ENCODE results near the gene CDKN2AIP. TPM values are rescaled to one million over a fixed set of nuclear protein-coding genes. Genes with fewer than 3 reads are reported as not detected.

Gene CDKN2AIP
- total and polyA plus RNA-seq, 4 donors, result 12.0 to 16.3 (median 13.8) TPM

GRCh38 chr4:183408796-183409195 is 35.6 kb upstream of the CDKN2AIP start:
- H3K36me3 ChIP-seq (ENCODE audit: control insufficient read depth in 1 of 2, insufficient read depth in 2 of 2, low read length in 1 of 2), result no peaks in the 10 kb centered on the region
- intact Hi-C loops (cut with DNase I), result loop anchor here in 1 of 2 donors (10.0 kb wide), 1 partner anchor 474 kb away; no protein-coding TSS in a partner anchor
- ATAC-seq (ENCODE audit: low FRiP score) (no peak), DNase-seq (no peak)
- no peak overlapping the region for H3K27ac ChIP-seq (ENCODE audit: low read depth in 1 of 2, low read length in 2 of 2)
- WGBS, 2 donors, result 83 to 88% methylated on average over 8 of the region's 8 CpGs
- no peaks in the 10 kb centered on the region for H3K9me3 ChIP-seq (ENCODE audit: control insufficient read depth, low read length)
- H3K4me3 ChIP-seq (ENCODE audit: low read length in 2 of 2), result no peak overlapping the region
- H3K27me3 ChIP-seq (ENCODE audit: control insufficient read depth in 1 of 2, insufficient read depth in 2 of 2, low read length in 1 of 2), result no peaks in the 10 kb centered on the region
- H3K4me1 ChIP-seq (ENCODE audit: control insufficient read depth in 1 of 2, insufficient read depth in 2 of 2, low read length in 2 of 2), result no peaks in the 10 kb centered on the region

GRCh38 chr4:183409483-183409882 is 35.0 kb upstream of the CDKN2AIP start:
- intact Hi-C loops (cut with DNase I), result loop anchor here in 1 of 2 donors (10.0 kb wide), 1 partner anchor 475 kb away; no protein-coding TSS in a partner anchor
- Histone ChIP-seq H3K4me1 (ENCODE audit: control insufficient read depth in 1 of 2, insufficient read depth in 2 of 2, low read length in 2 of 2) (no peaks in the 10 kb centered on the region), H3K27me3 (ENCODE audit: control insufficient read depth in 1 of 2, insufficient read depth in 2 of 2, low read length in 1 of 2) (no peaks in the 10 kb centered on the region), H3K27ac (ENCODE audit: low read depth in 1 of 2, low read length in 2 of 2) (no peak overlapping the region), H3K36me3 (ENCODE audit: control insufficient read depth in 1 of 2, insufficient read depth in 2 of 2, low read length in 1 of 2) (no peaks in the 10 kb centered on the region), H3K4me3 (ENCODE audit: low read length in 2 of 2) (no peak overlapping the region), H3K9me3 (ENCODE audit: control insufficient read depth, low read length) (no peaks in the 10 kb centered on the region)
- DNase-seq, result no peak
- 81 to 92% methylated on average over 4 of the region's 4 CpGs for WGBS, 2 donors
- ATAC-seq (ENCODE audit: low FRiP score), result no peak

GRCh38 chr4:183409934-183410333 is 34.5 kb upstream of the CDKN2AIP start:
- intact Hi-C loops (cut with DNase I), result loop anchor here in 1 of 2 donors (10.0 kb wide), 1 partner anchor 475 kb away; no protein-coding TSS in a partner anchor
- Histone ChIP-seq H3K27me3 (ENCODE audit: control insufficient read depth in 1 of 2, insufficient read depth in 2 of 2, low read length in 1 of 2) (no peaks in the 10 kb centered on the region), H3K4me3 (ENCODE audit: low read length in 2 of 2) (no peak overlapping the region), H3K4me1 (ENCODE audit: control insufficient read depth in 1 of 2, insufficient read depth in 2 of 2, low read length in 2 of 2) (no peaks in the 10 kb centered on the region), H3K27ac (ENCODE audit: low read depth in 1 of 2, low read length in 2 of 2) (no peak overlapping the region), H3K36me3 (ENCODE audit: control insufficient read depth in 1 of 2, insufficient read depth in 2 of 2, low read length in 1 of 2) (no peaks in the 10 kb centered on the region), H3K9me3 (ENCODE audit: control insufficient read depth, low read length) (no peaks in the 10 kb centered on the region)
- DNase-seq (no peak), ATAC-seq (ENCODE audit: low FRiP score) (no peak)
- WGBS, 2 donors, result 79 to 85% methylated on average over 9 of the region's 9 CpGs

GRCh38 chr4:183411291-183411861 is 33.1 kb upstream of the CDKN2AIP start:
- no peak overlapping the region for H3K4me3 ChIP-seq (ENCODE audit: low read length in 2 of 2)
- 89 to 93% methylated on average over 11 of the region's 11 CpGs for WGBS, 2 donors
- no peaks in the 10 kb centered on the region for H3K9me3 ChIP-seq (ENCODE audit: control insufficient read depth, low read length)
- H3K4me1 ChIP-seq (ENCODE audit: control insufficient read depth in 1 of 2, insufficient read depth in 2 of 2, low read length in 2 of 2), result no peaks in the 10 kb centered on the region
- intact Hi-C loops (cut with DNase I), result no loop called here
- peak in 1 of 2 donors; percentile 1 for DNase-seq
- ATAC-seq (ENCODE audit: low FRiP score), result no peak
- no peaks in the 10 kb centered on the region for H3K36me3 ChIP-seq (ENCODE audit: control insufficient read depth in 1 of 2, insufficient read depth in 2 of 2, low read length in 1 of 2)
- no peak overlapping the region for H3K27ac ChIP-seq (ENCODE audit: low read depth in 1 of 2, low read length in 2 of 2)
- H3K27me3 ChIP-seq (ENCODE audit: control insufficient read depth in 1 of 2, insufficient read depth in 2 of 2, low read length in 1 of 2), result no peaks in the 10 kb centered on the region

- intact Hi-C loops (cut with DNase I), result no loop called here
- ATAC-seq (ENCODE audit: low FRiP score) (no peak), DNase-seq (no peak)
- no peak overlapping the region for H3K27ac ChIP-seq (ENCODE audit: low read depth in 1 of 2, low read length in 2 of 2)
- no peaks in the 10 kb centered on the region for H3K27me3 ChIP-seq (ENCODE audit: control insufficient read depth in 1 of 2, insufficient read depth in 2 of 2, low read length in 1 of 2)
- 80 to 86% methylated on average over 11 of the region's 11 CpGs for WGBS, 2 donors
- H3K36me3 ChIP-seq (ENCODE audit: control insufficient read depth in 1 of 2, insufficient read depth in 2 of 2, low read length in 1 of 2), result no peaks in the 10 kb centered on the region
- H3K4me1 ChIP-seq (ENCODE audit: control insufficient read depth in 1 of 2, insufficient read depth in 2 of 2, low read length in 2 of 2), result no peaks in the 10 kb centered on the region
- H3K4me3 ChIP-seq (ENCODE audit: low read length in 2 of 2), result no peak overlapping the region
- H3K9me3 ChIP-seq (ENCODE audit: control insufficient read depth, low read length), result no peaks in the 10 kb centered on the region
These were observed 31.6 kb upstream of the CDKN2AIP start for GRCh38 chr4:183412821-183413220.

- Histone ChIP-seq H3K4me1 (ENCODE audit: control insufficient read depth in 1 of 2, insufficient read depth in 2 of 2, low read length in 2 of 2) (no peaks in the 10 kb centered on the region), H3K27ac (ENCODE audit: low read depth in 1 of 2, low read length in 2 of 2) (no peak overlapping the region), H3K4me3 (ENCODE audit: low read length in 2 of 2) (no peak overlapping the region), H3K36me3 (ENCODE audit: control insufficient read depth in 1 of 2, insufficient read depth in 2 of 2, low read length in 1 of 2) (no peaks in the 10 kb centered on the region), H3K27me3 (ENCODE audit: control insufficient read depth in 1 of 2, insufficient read depth in 2 of 2, low read length in 1 of 2) (no peaks in the 10 kb centered on the region), H3K9me3 (ENCODE audit: control insufficient read depth, low read length) (no peaks in the 10 kb centered on the region)
- no peak for DNase-seq
- intact Hi-C loops (cut with DNase I), result no loop called here
- WGBS, 2 donors, result 88 to 90% methylated on average over 28 of the region's 28 CpGs
- no peak for ATAC-seq (ENCODE audit: low FRiP score)
These were observed 30.9 kb upstream of the CDKN2AIP start for GRCh38 chr4:183413234-183414200.

GRCh38 chr4:183416879-183417755 is 27.3 kb upstream of the CDKN2AIP start:
- no peaks in the 10 kb centered on the region for H3K36me3 ChIP-seq (ENCODE audit: control insufficient read depth in 1 of 2, insufficient read depth in 2 of 2, low read length in 1 of 2)
- H3K27ac ChIP-seq (ENCODE audit: low read depth in 1 of 2, low read length in 2 of 2), result no peak overlapping the region
- intact Hi-C loops (cut with DNase I), result no loop called here
- no peaks in the 10 kb centered on the region for H3K4me1 ChIP-seq (ENCODE audit: control insufficient read depth in 1 of 2, insufficient read depth in 2 of 2, low read length in 2 of 2)
- H3K27me3 ChIP-seq (ENCODE audit: control insufficient read depth in 1 of 2, insufficient read depth in 2 of 2, low read length in 1 of 2), result no peaks in the 10 kb centered on the region
- no peak for ATAC-seq (ENCODE audit: low FRiP score)
- WGBS, 2 donors, result 78 to 85% methylated on average over 10 of the region's 10 CpGs
- H3K4me3 ChIP-seq (ENCODE audit: low read length in 2 of 2), result no peak overlapping the region
- H3K9me3 ChIP-seq (ENCODE audit: control insufficient read depth, low read length), result no peaks in the 10 kb centered on the region
- no peak for DNase-seq

GRCh38 chr4:183422962-183423631 is 21.3 kb upstream of the CDKN2AIP start:
- H3K27me3 ChIP-seq (ENCODE audit: control insufficient read depth in 1 of 2, insufficient read depth in 2 of 2, low read length in 1 of 2), result no peaks in the 10 kb centered on the region
- no peaks in the 10 kb centered on the region for H3K9me3 ChIP-seq (ENCODE audit: control insufficient read depth, low read length)
- no peak overlapping the region for H3K27ac ChIP-seq (ENCODE audit: low read depth in 1 of 2, low read length in 2 of 2)
- 83 to 86% methylated on average over 9 of the region's 9 CpGs for WGBS, 2 donors
- H3K4me3 ChIP-seq (ENCODE audit: low read length in 2 of 2), result no peak overlapping the region
- no peak for ATAC-seq (ENCODE audit: low FRiP score)
- H3K36me3 ChIP-seq (ENCODE audit: control insufficient read depth in 1 of 2, insufficient read depth in 2 of 2, low read length in 1 of 2), result no peaks in the 10 kb centered on the region
- no peak for DNase-seq
- H3K4me1 ChIP-seq (ENCODE audit: control insufficient read depth in 1 of 2, insufficient read depth in 2 of 2, low read length in 2 of 2), result no peaks in the 10 kb centered on the region
- intact Hi-C loops (cut with DNase I), result no loop called here

Measured in aorta (tissue), 5 donors.